SKM-1 (cell line): ENCODE results near the gene CREB1.
A peak's percentile ranks its signal among the peaks of the same experiment; 100 is the strongest.
"Not testable (repeated sequence)": the region's sequence is repeated elsewhere in the genome, so short reads cannot be mapped to it uniquely, and the experiment has no call there.

Experiments used
- DNase-seq: peaks from one replicate; lab custom pipeline; 2025; ENCODE audit not compliant: unreplicated experiment; lab: John Stamatoyannopoulos, UW

CREB1 gene

GRCh38 chr2:207614824-207615223 lies 85.1 kb downstream of the CREB1 start:
- DNase-seq, result no peak

GRCh38 chr2:207616185-207616584 lies 86.4 kb downstream of the CREB1 start:
- no peak for DNase-seq

- no peak for DNase-seq
These were observed 87.4 kb downstream of the CREB1 start for GRCh38 chr2:207617011-207617671.

DNA sequence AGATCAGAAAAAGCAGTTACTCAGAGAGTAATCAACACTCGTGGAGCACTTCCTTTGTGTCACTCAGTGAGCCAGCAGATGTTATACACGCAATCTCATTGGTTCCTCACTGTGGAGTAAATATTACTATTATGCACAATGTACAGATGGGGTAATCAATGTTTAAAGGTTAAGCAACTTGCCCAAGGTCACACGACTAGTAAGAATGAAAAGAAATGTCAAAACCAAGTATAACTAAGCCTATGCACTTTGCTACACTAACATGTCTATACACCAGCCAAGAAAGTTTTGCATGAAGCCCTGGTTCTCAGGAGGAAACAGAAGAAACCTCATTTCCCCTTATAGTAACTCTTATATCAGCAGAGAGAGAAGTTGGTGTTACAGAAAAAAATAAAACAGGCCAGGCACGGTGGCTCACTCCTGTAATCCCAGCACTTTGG lies 90.0 kb downstream of the CREB1 start:
- peak; percentile 31 for DNase-seq

DNA sequence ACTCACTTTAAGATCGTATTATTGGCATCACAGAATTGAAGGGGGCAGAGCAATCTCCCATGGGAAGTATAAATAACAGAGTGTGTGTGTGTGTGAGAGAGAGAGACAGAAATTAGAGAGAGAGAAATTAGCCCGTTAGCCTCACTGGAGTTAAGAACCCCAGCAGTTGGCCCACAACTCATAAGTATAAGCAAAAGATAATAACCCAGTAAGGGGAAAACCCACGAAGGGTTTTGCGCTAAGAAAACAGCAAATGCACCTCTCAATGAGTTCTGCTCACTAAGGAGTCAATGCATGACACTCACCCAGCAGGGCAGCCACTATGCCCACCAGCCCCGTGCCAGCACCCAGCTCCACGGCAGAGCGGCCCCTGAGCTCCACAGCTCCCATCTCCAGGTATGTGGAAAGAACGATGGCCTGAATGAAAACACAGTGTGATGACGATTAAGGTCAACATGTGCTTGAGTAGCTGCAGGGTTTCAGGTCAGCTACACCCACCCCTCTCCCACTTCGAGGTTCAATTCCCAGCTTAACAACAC lies 91.8 kb downstream of the CREB1 start:
- no peak for DNase-seq

DNA sequence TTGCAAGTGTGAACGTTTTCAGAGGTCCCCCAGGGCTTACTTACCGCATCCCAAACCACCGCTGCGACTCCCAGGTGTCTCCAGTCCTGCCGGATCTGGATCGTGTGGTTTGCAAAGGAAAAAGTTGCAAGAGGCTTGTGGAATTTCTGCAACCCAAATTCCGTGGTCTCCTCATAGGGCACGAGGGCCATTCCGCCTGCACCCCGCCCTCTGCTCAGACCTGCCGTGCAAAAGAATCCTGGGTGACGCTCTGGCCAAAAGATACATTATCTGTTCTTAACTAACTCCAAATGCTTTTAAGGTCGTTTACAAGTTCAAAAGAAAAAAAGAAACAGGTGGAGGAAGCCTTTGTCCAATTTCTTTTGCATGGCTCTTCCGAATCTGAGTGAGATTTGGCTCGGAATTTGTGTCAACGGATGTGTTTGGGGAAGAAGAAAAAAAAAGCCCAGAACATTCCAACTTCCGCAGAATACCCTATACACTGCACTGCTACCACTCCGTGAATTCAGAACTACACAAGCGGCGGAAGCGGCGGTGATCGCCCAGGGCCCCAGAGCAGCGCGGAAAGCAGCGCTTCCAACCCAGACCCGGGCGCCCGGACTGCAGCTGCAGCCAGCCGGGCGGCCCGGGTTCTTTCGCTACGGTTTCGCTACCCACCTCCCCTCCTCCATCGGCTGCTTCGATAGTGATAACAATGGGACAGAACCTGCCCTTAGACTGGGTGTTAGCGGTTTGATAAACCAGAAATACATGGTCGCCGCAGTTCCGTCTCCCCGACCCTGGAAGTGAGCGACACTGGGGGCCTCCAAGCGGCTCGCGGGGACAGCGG lies 94.6 kb downstream of the CREB1 start:
- DNase-seq, result peak; percentile 72

- peak; percentile 81 for DNase-seq
These were observed 95.5 kb downstream of the CREB1 start, which contains the start of gene METTL21A for GRCh38 chr2:207625014-207625907. Gene METTL21A (minus strand): TSS chr2:207625394. CDS start chr2:207624375, 1,019 bp downstream.

- DNase-seq, result no peak
These were observed 99.8 kb downstream of the CREB1 start for GRCh38 chr2:207629553-207629952.

DNA sequence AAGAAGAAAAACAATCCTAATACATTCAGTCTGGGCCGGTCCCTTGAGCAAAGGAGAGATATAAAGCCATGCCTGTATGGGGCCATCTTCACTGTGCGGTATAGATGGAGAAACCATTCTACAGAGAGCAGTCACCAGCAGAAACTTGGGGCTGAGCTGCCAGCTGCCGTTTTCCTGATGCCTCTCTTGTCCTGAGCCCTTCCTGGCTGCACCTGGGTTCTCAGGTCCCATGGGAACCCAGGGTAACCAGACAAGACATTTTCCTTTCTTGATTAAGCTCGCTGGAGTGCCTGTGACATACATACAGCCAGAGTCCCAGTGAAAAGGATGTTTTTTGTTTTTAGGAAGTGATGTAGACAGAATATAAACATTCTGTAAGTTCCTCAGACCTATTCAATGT lies 100.7 kb downstream of the CREB1 start:
- DNase-seq, result no peak

- DNase-seq, result peak; percentile 85
These were observed 103.1 kb downstream of the CREB1 start for GRCh38 chr2:207632575-207633493.

DNA sequence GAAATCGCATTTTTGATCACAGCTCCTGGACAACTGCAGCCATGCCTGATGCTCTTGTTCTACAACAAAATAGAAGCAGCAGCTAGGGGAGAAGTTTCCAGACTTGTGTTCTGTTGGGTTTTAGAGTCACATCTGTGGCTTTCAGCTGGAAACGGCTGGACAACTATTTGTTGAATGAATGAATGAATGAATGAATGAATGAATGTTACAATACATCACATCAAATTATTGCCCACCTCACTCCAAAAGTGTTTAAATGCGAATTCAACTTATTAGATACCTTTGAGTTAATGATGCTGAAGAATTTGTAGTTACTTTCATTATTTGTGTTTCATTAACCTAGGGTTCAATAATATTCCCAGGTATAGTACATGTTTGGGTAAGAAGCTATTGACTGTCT lies 103.9 kb downstream of the CREB1 start:
- DNase-seq, result no peak

GRCh38 chr2:207635468-207636200 lies 105.9 kb downstream of the CREB1 start:
- DNase-seq, result no peak

DNA sequence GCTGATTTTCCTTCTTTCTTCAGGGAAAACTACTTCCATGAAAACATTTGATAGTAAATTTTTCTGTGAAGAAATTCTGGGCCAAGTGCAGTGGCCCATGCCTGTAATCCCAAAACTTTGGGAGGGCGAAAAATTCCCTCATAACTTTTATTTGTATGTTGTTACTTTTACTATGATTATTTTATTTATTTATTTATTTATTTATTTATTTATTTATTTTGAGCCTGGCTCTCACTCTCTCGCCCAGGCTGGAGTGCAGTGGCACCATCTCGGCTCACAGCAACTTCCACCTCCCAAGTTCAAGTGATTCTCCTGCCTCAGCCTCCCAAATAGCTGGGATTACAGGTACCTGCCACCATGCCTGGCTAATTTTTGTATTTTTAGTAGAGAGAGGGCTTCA lies 109.5 kb downstream of the CREB1 start:
- DNase-seq, result not testable (repeated sequence)

DNA sequence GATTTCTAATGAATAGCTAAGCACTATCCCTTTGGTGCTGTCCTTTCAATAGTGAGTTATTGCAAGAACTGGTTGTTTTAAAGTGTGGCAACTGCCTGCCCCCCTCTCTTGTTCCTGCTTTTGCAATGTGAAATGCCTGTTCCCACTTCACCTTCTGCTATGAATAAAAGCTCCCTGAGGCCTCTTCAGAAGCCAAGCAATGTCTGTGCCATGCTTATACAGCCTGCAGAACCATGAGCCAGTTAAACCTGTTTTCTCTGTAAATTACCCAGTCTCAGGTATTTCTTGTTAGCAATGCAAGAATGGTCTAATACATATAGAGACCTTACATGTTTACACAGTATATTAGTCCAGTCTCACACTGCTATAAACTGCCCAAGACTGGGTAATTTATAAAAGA lies 110.4 kb downstream of the CREB1 start:
- DNase-seq, result no peak

- DNase-seq, result no peak
These were observed 110.9 kb downstream of the CREB1 start for GRCh38 chr2:207640661-207641060.

DNA sequence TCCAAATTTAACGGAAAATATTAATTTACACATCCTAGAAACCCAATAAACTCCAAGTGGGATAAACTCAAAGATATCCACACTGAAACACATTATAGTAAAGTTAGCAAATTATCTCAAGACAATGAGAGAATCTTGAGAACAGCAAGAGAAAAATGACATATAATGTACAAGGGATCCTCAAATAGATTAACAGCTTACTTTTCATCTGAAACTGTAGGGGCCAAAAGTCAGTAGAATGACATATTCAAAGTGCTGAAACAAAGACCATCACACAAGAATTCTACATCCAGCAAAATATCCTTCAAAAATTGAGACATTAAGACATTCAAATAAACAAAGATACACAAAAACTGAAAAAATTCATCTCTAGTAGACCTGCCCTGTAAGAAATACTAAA lies 114.1 kb downstream of the CREB1 start:
- no peak for DNase-seq

- not testable (repeated sequence) for DNase-seq
These were observed 116.8 kb downstream of the CREB1 start for GRCh38 chr2:207646582-207646981.
